Ishikawa (cell line): ENCODE data around the gene TMUB1.

Source experiments
- CEBPB ChIP-seq: IDR thresholded peaks from 2 replicates; pipeline ENCODE4 v1.6.1; 2012
- CREB1 ChIP-seq: IDR thresholded peaks from 2 replicates; pipeline ENCODE4 v1.6.1; 2012; ENCODE audit warnings: low read depth
- EGR1 ChIP-seq: IDR thresholded peaks from 2 replicates; pipeline ENCODE4 v1.6.1; 2012
- EP300 ChIP-seq: IDR thresholded peaks from 2 replicates; pipeline ENCODE4 v1.6.1; 2012; ENCODE audit warnings: borderline replicate concordance
- FOXM1 ChIP-seq: IDR thresholded peaks from 2 replicates; pipeline ENCODE4 v1.6.1; 2012; ENCODE audit warnings: low read depth, borderline replicate concordance
- NFIC ChIP-seq: IDR thresholded peaks from 2 replicates; pipeline ENCODE4 v1.6.1; 2012
- RAD21 ChIP-seq: IDR thresholded peaks from 2 replicates; pipeline ENCODE4 v1.6.1; 2012; ENCODE audit warnings: low read depth
- REST ChIP-seq: IDR thresholded peaks from 2 replicates; pipeline ENCODE4 v1.6.1; 2012; ENCODE audit warnings: low read depth, mild to moderate bottlenecking
- TAF1 ChIP-seq: IDR thresholded peaks from 2 replicates; pipeline ENCODE4 v1.6.1; 2012; ENCODE audit warnings: low read depth, mild to moderate bottlenecking
- TCF12 ChIP-seq: IDR thresholded peaks from 2 replicates; pipeline ENCODE4 v1.6.1; 2012; ENCODE audit warnings: low read depth
- TEAD4 ChIP-seq: IDR thresholded peaks from 2 replicates; pipeline ENCODE4 v1.6.1; 2012
- USF1 ChIP-seq: IDR thresholded peaks from 2 replicates; pipeline ENCODE4 v1.6.1; 2012
- YY1 ChIP-seq: IDR thresholded peaks from 2 replicates; pipeline ENCODE4 v1.6.1; 2012; ENCODE audit warnings: low read depth
- ZBTB7A ChIP-seq: IDR thresholded peaks from 2 replicates; pipeline ENCODE4 v1.6.1; 2012; ENCODE audit warnings: low read depth
- TF ChIP-seq, protein P1 (sequence below): IDR thresholded peaks from 2 replicates; pipeline ENCODE4 v1.6.1; 2012

The TMUB1 gene

DNA sequence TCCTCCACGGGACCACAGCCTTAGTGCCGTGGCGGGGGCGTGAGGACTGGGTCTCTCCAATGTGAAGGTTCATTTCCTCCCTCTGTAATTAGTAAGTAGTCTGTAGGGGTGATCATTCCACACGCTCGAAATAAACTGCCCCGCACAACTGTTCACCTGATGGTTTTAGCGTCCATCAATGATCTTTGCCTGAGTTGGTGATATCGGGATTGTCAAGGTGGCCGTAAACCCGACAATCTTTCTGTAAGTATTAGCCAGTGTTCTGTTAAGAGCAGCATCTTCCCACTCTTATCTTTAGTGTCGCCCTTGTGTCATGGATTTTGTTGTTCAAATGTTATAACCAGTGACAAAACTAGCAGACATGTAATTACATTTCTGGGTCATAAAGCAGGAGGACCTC, 20.7 kb upstream of the TMUB1 start:
- TF ChIP-seq CREB1 (no peak), TCF12 (no peak), CEBPB (no peak)

DNA sequence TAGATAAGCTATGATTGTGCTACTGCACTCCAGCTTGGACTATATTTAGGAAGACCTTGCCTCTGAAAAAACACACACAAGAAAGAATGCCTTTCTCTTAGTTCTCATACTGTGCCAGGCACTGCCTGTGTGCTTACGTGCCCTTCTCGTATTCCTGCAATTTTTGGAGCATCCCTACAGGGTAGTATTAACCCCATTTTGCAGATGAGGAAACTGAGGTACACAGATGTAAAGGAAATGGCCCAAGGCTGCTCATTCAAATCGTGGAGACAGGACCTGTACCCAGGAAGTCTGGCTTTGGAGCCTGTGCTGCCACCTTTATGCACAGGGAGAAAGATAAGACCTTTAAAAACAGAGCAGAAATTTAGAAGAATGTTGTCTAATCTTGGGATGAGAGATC, 19.7 kb upstream of the TMUB1 start:
- TF ChIP-seq CREB1, result no peak
- TF ChIP-seq TAF1, result no peak
- TF ChIP-seq REST, result no peak
- no peak for TF ChIP-seq FOXM1
- TF ChIP-seq YY1, result no peak
- TF ChIP-seq ZBTB7A, result no peak
- TF ChIP-seq NFIC, result no peak
- TF ChIP-seq EP300, result no peak
- TF ChIP-seq TEAD4, result no peak
- no peak for TF ChIP-seq RAD21
- TF ChIP-seq USF1, result no peak
- no peak for TF ChIP-seq TCF12
- TF ChIP-seq, protein P1, sequence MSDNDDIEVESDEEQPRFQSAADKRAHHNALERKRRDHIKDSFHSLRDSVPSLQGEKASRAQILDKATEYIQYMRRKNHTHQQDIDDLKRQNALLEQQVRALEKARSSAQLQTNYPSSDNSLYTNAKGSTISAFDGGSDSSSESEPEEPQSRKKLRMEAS, result no peak
- TF ChIP-seq CEBPB, result no peak
- TF ChIP-seq EGR1, result no peak

DNA sequence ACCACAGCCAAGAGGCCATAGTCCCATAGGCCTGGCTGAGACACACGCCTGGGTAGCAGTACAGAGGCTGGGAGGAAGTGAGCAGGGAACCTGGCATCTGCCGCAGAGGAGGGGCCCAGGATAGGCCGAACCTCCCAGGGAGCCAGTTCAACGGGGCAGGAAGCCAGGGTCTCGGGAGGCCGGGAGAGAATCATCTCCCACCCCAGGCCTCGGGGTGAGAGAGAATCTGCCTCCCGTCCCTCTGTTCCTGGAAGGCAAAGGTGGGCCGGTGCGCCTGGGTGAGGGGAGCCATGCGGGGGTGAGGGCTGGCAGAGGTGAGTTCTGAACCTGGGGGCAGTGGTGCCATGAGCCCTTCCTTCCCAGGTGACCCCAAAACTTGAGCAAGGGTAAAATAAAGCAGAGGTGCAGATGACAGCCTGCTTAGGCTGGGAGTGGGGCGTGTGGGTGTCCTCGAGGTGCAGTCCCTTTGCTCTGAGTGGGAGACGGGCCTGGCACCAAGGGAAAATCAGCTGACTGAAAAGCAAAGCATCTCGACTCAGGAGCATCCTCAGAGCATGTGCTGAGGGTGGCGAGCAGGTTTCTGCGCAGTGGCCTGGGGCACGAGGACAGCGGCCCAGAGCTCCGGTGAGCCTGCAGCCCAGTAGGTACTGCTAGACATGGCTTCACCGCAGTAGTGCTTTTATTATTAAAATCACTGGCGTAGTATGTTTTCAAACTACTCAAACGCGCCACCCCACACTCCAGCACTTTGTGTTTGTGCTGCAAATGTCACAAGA, 18.5 kb upstream of the TMUB1 start:
- TF ChIP-seq, protein P1, result no peak
- TF ChIP-seq YY1 (no peak), TCF12 (no peak), EGR1 (no peak), USF1 (no peak), FOXM1 (no peak), CREB1 (no peak), REST (no peak), EP300 (no peak), NFIC (no peak), RAD21 (no peak), TEAD4 (no peak), ZBTB7A (no peak), CEBPB (no peak), TAF1 (no peak)

DNA sequence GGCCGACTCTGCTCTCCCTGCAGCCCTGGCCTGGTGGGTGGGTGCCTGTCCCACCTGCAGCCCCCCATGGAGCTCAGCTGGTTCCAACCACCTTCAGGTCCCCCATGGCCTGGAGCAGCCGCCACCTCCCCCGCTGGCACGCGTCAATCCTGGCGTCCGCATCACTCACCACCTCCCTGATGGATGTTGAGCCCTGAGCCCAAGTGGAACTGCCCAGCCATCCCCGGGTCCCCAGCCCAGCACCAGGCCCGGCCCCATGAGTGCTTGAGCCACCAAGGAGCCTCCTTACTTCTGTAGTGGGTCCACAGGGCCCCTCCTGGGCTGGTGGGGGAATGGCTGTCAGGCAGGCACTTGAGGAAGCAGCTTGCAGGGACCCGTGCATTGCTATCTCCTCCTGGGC, 17.6 kb upstream of the TMUB1 start:
- TF ChIP-seq CREB1, result no peak
- TF ChIP-seq ZBTB7A, result no peak
- TF ChIP-seq YY1, result no peak
- no peak for TF ChIP-seq USF1
- no peak for TF ChIP-seq FOXM1
- TF ChIP-seq, protein P1, result no peak
- TF ChIP-seq EGR1, result no peak
- TF ChIP-seq NFIC, result no peak
- TF ChIP-seq CEBPB, result no peak
- no peak for TF ChIP-seq TAF1
- TF ChIP-seq EP300, result no peak
- TF ChIP-seq TCF12, result no peak
- no peak for TF ChIP-seq REST
- no peak for TF ChIP-seq RAD21
- no peak for TF ChIP-seq TEAD4
